ENCODE data around the gene CD96.

- TF ChIP-seq CTCF (IDR thresholded peaks at IDR 0.05; ENCODE audit: extremely low read depth in 1 of 2, insufficient read depth in 1 of 2, low read depth in 1 of 2, low read length in 2 of 2) (no peak), FOS (IDR thresholded peaks at IDR 0.05; ENCODE audit: borderline replicate concordance, insufficient read depth, low read length) (no peak), POLR2AphosphoS5 (IDR thresholded peaks at IDR 0.05; ENCODE audit: insufficient read depth, low read depth, low read length) (no peak), GATA2 (IDR thresholded peaks at IDR 0.05; ENCODE audit: insufficient read depth, insufficient read length, low read depth, low read length) (no peak), MYC (IDR thresholded peaks at IDR 0.05; ENCODE audit: low read depth, low read length) (no peak), POLR2A (IDR thresholded peaks at IDR 0.05; ENCODE audit: low read depth, low read length) (no peak)
Measured at GRCh38 chr3:111653766-111654165, 111.8 kb downstream of the CD96 start.

All from endothelial cell of umbilical vein (primary cell).